WTC11 (cell line): ENCODE results near the gene PRRG1. TPM values are rescaled to one million over a fixed set of nuclear protein-coding genes. Genes with fewer than 3 reads are reported as not detected.

ENCODE experiments used
- ATAC-seq: fragments of 200-7000 bp; cut with Tn5 transposase; 2 replicates; pipeline ENCODE4 v1.10.0; 2021; ENCODE audit warnings: mild to moderate bottlenecking, moderate library complexity
- CTCF ChIA-PET: fragments of 300-600 bp; sonication (Branson Sonifier 250); formaldehyde crosslinking; loops from one replicate; lab custom pipeline; 2021; ENCODE audit warnings: antibody characterized with exemption; lab: Charles Lee
- POLR2A ChIA-PET: fragments of 350-600 bp; sonication (Branson Sonifier 250); formaldehyde crosslinking; loops from one replicate; lab custom pipeline; 2021; ENCODE audit warnings: antibody characterized with exemption; lab: Charles Lee
- DNase-seq: peaks from one replicate; pipeline ENCODE4 v3.0.0; 2021; ENCODE audit warnings: low spot score
- H3K27ac Mint-ChIP-seq: 2 replicates; pipeline ENCODE4 v1.8.0; 2021; ENCODE audit warnings: mixed read lengths
- H3K27me3 Mint-ChIP-seq: 2 replicates; pipeline ENCODE4 v1.8.0; 2021; ENCODE audit warnings: low read depth, mild to moderate bottlenecking, moderate library complexity, mixed read lengths
- H3K36me3 Mint-ChIP-seq: 2 replicates; pipeline ENCODE4 v1.8.0; 2021; ENCODE audit warnings: mixed read lengths
- H3K4me1 Mint-ChIP-seq: 2 replicates; pipeline ENCODE4 v1.8.0; 2022; ENCODE audit warnings: mixed read lengths
- H3K4me3 Mint-ChIP-seq: 2 replicates; pipeline ENCODE4 v1.8.0; 2021; ENCODE audit warnings: mild to moderate bottlenecking, moderate library complexity, mixed read lengths
- H3K9me3 Mint-ChIP-seq: 2 replicates; pipeline ENCODE4 v1.8.0; 2021; ENCODE audit warnings: mixed read lengths
- ETV6 ChIP-seq: sonication (generic); formaldehyde crosslinking; IDR thresholded peaks from 2 replicates; pipeline ENCODE4 v1.8.1; 2022; ENCODE audit warnings: mild to moderate bottlenecking, missing genetic modification reagents
- GRHL2 ChIP-seq: fragments of 250-450 bp; sonication (Bioruptor Pico); IDR thresholded peaks from 2 replicates; pipeline ENCODE4 v1.8.0; 2022; ENCODE audit warnings: mild to moderate bottlenecking, moderate library complexity; ENCODE audit not compliant: insufficient replicate concordance, severe bottlenecking
- GTF2I ChIP-seq: fragments of 250-450 bp; sonication (Bioruptor Pico); conservative IDR thresholded peaks from 2 replicates; pipeline ENCODE4 v1.4.0; 2021; ENCODE audit warnings: mild to moderate bottlenecking
- JAZF1 ChIP-seq: fragments of 250-450 bp; sonication (Bioruptor Pico); IDR thresholded peaks from 2 replicates; pipeline ENCODE4 v1.9.0; 2021; ENCODE audit warnings: moderate library complexity, mild to moderate bottlenecking, inconsistent platforms
- NFE2L1 ChIP-seq: sonication (generic); formaldehyde crosslinking; IDR thresholded peaks from 2 replicates; pipeline ENCODE4 v1.8.1; 2023; ENCODE audit warnings: missing genetic modification reagents
- NR2C2 ChIP-seq: sonication (generic); formaldehyde crosslinking; IDR thresholded peaks from 2 replicates; pipeline ENCODE4 v1.8.0; 2022; ENCODE audit warnings: mild to moderate bottlenecking, missing genetic modification reagents
- RELA ChIP-seq: sonication (generic); formaldehyde crosslinking; IDR thresholded peaks from 2 replicates; pipeline ENCODE4 v1.8.1; 2022; ENCODE audit warnings: missing genetic modification reagents, mild to moderate bottlenecking, borderline replicate concordance
- SMAD4 ChIP-seq: sonication (generic); formaldehyde crosslinking; IDR thresholded peaks from 2 replicates; pipeline ENCODE4 v1.8.0; 2022; ENCODE audit warnings: mild to moderate bottlenecking, missing genetic modification reagents
- SOX15 ChIP-seq: fragments of 250-450 bp; sonication (Bioruptor Pico); IDR thresholded peaks from 2 replicates; pipeline ENCODE4 v1.9.0; 2021; ENCODE audit warnings: mild to moderate bottlenecking
- TP53 ChIP-seq: sonication (generic); formaldehyde crosslinking; IDR thresholded peaks from 2 replicates; pipeline ENCODE4 v1.8.1; 2023; ENCODE audit warnings: mild to moderate bottlenecking, missing genetic modification reagents
- ZNF121 ChIP-seq: sonication (generic); formaldehyde crosslinking; IDR thresholded peaks from 2 replicates; pipeline ENCODE4 v1.8.0; 2023; ENCODE audit warnings: missing genetic modification reagents
- ZNF219 ChIP-seq: sonication (generic); formaldehyde crosslinking; IDR thresholded peaks from 2 replicates; pipeline ENCODE4 v1.8.0; 2023; ENCODE audit warnings: missing genetic modification reagents, mild to moderate bottlenecking, borderline replicate concordance
- ZNF263 ChIP-seq: sonication (generic); formaldehyde crosslinking; IDR thresholded peaks from 2 replicates; pipeline ENCODE4 v1.8.1; 2022; ENCODE audit warnings: low read depth, mild to moderate bottlenecking, moderate library complexity, missing genetic modification reagents
- ZNF317 ChIP-seq: sonication (generic); formaldehyde crosslinking; IDR thresholded peaks from 2 replicates; pipeline ENCODE4 v1.8.1; 2023; ENCODE audit warnings: low read depth, mild to moderate bottlenecking, moderate library complexity, missing genetic modification reagents, borderline replicate concordance
- ZNF671 ChIP-seq: fragments of 250-450 bp; sonication (Bioruptor Pico); IDR thresholded peaks from 2 replicates; pipeline ENCODE4 v1.8.0; 2021; ENCODE audit warnings: mild to moderate bottlenecking
- total RNA-seq: library from RNA; stranded (reverse); gene quantifications from 3 replicates; pipeline ENCODE4 v1.2.3, GENCODE V29; 2021
- TF ChIP-seq, protein P1 (sequence below): sonication (generic); formaldehyde crosslinking; IDR thresholded peaks from 2 replicates; pipeline ENCODE4 v1.8.0; 2023; ENCODE audit warnings: mild to moderate bottlenecking, missing genetic modification reagents
- TF ChIP-seq, protein P2 (sequence below): sonication (generic); formaldehyde crosslinking; IDR thresholded peaks from 2 replicates; pipeline ENCODE4 v1.8.0; 2022; ENCODE audit warnings: mild to moderate bottlenecking, missing genetic modification reagents
- TF ChIP-seq, protein P3 (sequence below): sonication (generic); formaldehyde crosslinking; IDR thresholded peaks from 2 replicates; pipeline ENCODE4 v1.8.0; 2022; ENCODE audit warnings: mild to moderate bottlenecking, missing genetic modification reagents
- TF ChIP-seq, protein P4 (sequence below): sonication (generic); formaldehyde crosslinking; conservative IDR thresholded peaks from 2 replicates; pipeline ENCODE4 v1.8.1; 2023; ENCODE audit warnings: mild to moderate bottlenecking, low read depth, missing genetic modification reagents, moderate library complexity
- TF ChIP-seq, protein P5 (sequence below): sonication (generic); formaldehyde crosslinking; IDR thresholded peaks from 2 replicates; pipeline ENCODE4 v1.8.1; 2022; ENCODE audit warnings: low read depth, missing genetic modification reagents, borderline replicate concordance
- TF ChIP-seq, protein P6 (sequence below): sonication (generic); formaldehyde crosslinking; IDR thresholded peaks from 2 replicates; pipeline ENCODE4 v1.8.0; 2022; ENCODE audit warnings: mild to moderate bottlenecking, missing genetic modification reagents

Gene PRRG1
- total RNA-seq, 1 experiment from 2014 or later: 8.1 TPM

DNA sequence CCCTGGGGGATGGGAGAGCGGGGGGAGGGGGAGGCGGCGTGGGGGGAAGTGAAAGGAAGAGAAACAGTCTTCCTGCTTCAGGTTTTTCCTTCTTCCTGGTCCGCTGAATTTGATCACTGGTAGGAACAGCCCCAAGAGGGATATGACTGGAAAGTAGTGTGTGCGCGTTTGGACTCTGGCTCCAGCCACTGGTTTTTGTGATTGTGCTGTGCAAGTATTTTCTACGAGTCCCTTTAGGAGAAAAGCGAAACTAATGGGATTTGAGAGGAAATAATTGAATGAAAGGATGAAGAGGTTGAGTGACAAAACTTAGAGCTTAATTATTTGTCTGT, 836 bp downstream of the PRRG1 start (continued):
- no peak for TF ChIP-seq ZNF121 (CRISPR knock-in tag)
- no peak for TF ChIP-seq ZNF671 (CRISPR knock-in tag)
- TF ChIP-seq GTF2I: no peak
- TF ChIP-seq, protein P1, sequence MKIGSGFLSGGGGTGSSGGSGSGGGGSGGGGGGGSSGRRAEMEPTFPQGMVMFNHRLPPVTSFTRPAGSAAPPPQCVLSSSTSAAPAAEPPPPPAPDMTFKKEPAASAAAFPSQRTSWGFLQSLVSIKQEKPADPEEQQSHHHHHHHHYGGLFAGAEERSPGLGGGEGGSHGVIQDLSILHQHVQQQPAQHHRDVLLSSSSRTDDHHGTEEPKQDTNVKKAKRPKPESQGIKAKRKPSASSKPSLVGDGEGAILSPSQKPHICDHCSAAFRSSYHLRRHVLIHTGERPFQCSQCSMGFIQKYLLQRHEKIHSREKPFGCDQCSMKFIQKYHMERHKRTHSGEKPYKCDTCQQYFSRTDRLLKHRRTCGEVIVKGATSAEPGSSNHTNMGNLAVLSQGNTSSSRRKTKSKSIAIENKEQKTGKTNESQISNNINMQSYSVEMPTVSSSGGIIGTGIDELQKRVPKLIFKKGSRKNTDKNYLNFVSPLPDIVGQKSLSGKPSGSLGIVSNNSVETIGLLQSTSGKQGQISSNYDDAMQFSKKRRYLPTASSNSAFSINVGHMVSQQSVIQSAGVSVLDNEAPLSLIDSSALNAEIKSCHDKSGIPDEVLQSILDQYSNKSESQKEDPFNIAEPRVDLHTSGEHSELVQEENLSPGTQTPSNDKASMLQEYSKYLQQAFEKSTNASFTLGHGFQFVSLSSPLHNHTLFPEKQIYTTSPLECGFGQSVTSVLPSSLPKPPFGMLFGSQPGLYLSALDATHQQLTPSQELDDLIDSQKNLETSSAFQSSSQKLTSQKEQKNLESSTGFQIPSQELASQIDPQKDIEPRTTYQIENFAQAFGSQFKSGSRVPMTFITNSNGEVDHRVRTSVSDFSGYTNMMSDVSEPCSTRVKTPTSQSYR (CRISPR knock-in tag): no peak
- TF ChIP-seq JAZF1 (CRISPR knock-in tag): no peak
- TF ChIP-seq, protein P2, sequence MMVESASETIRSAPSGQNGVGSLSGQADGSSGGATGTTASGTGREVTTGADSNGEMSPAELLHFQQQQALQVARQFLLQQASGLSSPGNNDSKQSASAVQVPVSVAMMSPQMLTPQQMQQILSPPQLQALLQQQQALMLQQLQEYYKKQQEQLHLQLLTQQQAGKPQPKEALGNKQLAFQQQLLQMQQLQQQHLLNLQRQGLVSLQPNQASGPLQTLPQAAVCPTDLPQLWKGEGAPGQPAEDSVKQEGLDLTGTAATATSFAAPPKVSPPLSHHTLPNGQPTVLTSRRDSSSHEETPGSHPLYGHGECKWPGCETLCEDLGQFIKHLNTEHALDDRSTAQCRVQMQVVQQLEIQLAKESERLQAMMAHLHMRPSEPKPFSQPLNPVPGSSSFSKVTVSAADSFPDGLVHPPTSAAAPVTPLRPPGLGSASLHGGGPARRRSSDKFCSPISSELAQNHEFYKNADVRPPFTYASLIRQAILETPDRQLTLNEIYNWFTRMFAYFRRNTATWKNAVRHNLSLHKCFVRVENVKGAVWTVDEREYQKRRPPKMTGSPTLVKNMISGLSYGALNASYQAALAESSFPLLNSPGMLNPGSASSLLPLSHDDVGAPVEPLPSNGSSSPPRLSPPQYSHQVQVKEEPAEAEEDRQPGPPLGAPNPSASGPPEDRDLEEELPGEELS (CRISPR knock-in tag): no peak
- no peak for TF ChIP-seq ZNF219 (CRISPR knock-in tag)
- TF ChIP-seq SOX15 (CRISPR knock-in tag): no peak
- TF ChIP-seq, protein P3, sequence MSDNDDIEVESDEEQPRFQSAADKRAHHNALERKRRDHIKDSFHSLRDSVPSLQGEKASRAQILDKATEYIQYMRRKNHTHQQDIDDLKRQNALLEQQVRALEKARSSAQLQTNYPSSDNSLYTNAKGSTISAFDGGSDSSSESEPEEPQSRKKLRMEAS: no peak

DNA sequence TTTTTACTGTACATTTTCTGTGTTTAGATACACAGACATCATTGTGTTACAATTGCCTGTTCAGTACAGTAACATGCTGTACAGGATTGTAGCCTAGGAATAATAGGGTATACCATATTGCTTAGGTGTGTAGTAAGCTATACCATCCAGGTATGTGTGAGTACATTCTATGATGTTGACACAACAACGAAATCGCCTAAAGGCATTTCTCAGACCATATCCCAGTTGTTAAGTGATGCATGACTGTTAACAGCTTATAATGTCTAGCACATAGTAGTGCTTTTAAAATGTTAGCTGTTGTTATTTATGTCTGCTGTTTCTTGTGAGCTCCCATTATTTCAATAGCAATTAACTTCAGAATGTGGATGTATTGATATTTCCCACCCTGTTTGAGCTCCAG, 4.5 kb downstream of the PRRG1 start:
- Mint-ChIP-seq H3K27me3 (no peaks in the 10 kb centered on the region), H3K4me1 (peaks cover 20% of the 10 kb centered on the region), H3K36me3 (no peaks in the 10 kb centered on the region), H3K9me3 (no peaks in the 10 kb centered on the region; the same call in 1 of the 2 replicates), H3K4me3 (no peak overlapping the region), H3K27ac (no peak overlapping the region)
- DNase-seq (no peak), ATAC-seq (no peak)
- POLR2A ChIA-PET: no interaction called here
- CTCF ChIA-PET: no interaction called here
- TF ChIP-seq RELA (CRISPR knock-in tag): no peak
- TF ChIP-seq ZNF317 (CRISPR knock-in tag): no peak
- TF ChIP-seq ETV6: no peak
- no peak for TF ChIP-seq TP53 (CRISPR knock-in tag)
- TF ChIP-seq, protein P4, sequence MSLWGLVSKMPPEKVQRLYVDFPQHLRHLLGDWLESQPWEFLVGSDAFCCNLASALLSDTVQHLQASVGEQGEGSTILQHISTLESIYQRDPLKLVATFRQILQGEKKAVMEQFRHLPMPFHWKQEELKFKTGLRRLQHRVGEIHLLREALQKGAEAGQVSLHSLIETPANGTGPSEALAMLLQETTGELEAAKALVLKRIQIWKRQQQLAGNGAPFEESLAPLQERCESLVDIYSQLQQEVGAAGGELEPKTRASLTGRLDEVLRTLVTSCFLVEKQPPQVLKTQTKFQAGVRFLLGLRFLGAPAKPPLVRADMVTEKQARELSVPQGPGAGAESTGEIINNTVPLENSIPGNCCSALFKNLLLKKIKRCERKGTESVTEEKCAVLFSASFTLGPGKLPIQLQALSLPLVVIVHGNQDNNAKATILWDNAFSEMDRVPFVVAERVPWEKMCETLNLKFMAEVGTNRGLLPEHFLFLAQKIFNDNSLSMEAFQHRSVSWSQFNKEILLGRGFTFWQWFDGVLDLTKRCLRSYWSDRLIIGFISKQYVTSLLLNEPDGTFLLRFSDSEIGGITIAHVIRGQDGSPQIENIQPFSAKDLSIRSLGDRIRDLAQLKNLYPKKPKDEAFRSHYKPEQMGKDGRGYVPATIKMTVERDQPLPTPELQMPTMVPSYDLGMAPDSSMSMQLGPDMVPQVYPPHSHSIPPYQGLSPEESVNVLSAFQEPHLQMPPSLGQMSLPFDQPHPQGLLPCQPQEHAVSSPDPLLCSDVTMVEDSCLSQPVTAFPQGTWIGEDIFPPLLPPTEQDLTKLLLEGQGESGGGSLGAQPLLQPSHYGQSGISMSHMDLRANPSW (CRISPR knock-in tag): no peak
- no peak for TF ChIP-seq NFE2L1 (CRISPR knock-in tag)
- no peak for TF ChIP-seq GTF2I
- TF ChIP-seq, protein P5, sequence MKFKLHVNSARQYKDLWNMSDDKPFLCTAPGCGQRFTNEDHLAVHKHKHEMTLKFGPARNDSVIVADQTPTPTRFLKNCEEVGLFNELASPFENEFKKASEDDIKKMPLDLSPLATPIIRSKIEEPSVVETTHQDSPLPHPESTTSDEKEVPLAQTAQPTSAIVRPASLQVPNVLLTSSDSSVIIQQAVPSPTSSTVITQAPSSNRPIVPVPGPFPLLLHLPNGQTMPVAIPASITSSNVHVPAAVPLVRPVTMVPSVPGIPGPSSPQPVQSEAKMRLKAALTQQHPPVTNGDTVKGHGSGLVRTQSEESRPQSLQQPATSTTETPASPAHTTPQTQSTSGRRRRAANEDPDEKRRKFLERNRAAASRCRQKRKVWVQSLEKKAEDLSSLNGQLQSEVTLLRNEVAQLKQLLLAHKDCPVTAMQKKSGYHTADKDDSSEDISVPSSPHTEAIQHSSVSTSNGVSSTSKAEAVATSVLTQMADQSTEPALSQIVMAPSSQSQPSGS (CRISPR knock-in tag): no peak
- no peak for TF ChIP-seq NR2C2 (CRISPR knock-in tag)
- no peak for TF ChIP-seq SMAD4 (CRISPR knock-in tag)
- TF ChIP-seq ZNF263 (CRISPR knock-in tag): no peak
- TF ChIP-seq, protein P6, sequence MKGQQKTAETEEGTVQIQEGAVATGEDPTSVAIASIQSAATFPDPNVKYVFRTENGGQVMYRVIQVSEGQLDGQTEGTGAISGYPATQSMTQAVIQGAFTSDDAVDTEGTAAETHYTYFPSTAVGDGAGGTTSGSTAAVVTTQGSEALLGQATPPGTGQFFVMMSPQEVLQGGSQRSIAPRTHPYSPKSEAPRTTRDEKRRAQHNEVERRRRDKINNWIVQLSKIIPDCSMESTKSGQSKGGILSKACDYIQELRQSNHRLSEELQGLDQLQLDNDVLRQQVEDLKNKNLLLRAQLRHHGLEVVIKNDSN (CRISPR knock-in tag): no peak
- no peak for TF ChIP-seq GRHL2
- TF ChIP-seq, all 79 proteins: peak for 0
